ENCODE data around the gene CYP8B1.
"Not testable (repeated sequence)": the region's sequence is repeated elsewhere in the genome, so short reads cannot be mapped to it uniquely, and the experiment has no call there.

CYP8B1 gene

GRCh38 chr3:42884324-42884723, 8.6 kb upstream of the CYP8B1 start:
- DNase-seq = no peak

- not testable (repeated sequence) for DNase-seq
Measured at GRCh38 chr3:42883251-42883930, 7.7 kb upstream of the CYP8B1 start.

GRCh38 chr3:42880601-42881451, 5.1 kb upstream of the CYP8B1 start:
- DNase-seq = peak; percentile 70

GRCh38 chr3:42880183-42880582, 4.5 kb upstream of the CYP8B1 start:
- DNase-seq = no peak

GRCh38 chr3:42877881-42878280, 2.2 kb upstream of the CYP8B1 start:
- DNase-seq = no peak

- DNase-seq = no peak
Measured at GRCh38 chr3:42876940-42877720, 1.5 kb upstream of the CYP8B1 start.

GRCh38 chr3:42876401-42876800, 722 bp upstream of the CYP8B1 start:
- no peak for DNase-seq

GRCh38 chr3:42874749-42875148, 930 bp downstream of the CYP8B1 start:
- DNase-seq = no peak

- DNase-seq = no peak
Measured at GRCh38 chr3:42873221-42873982, 2.3 kb downstream of the CYP8B1 start.

GRCh38 chr3:42872718-42873117, 3.0 kb downstream of the CYP8B1 start:
- DNase-seq = no peak

- no peak for DNase-seq
Measured at GRCh38 chr3:42871592-42872196, 4.0 kb downstream of the CYP8B1 start.

GRCh38 chr3:42868841-42869240, 6.8 kb downstream of the CYP8B1 start:
- DNase-seq = no peak

- no peak for DNase-seq
Measured at GRCh38 chr3:42867138-42867537, 8.5 kb downstream of the CYP8B1 start.

GRCh38 chr3:42865256-42865655, 10.4 kb downstream of the CYP8B1 start:
- no peak for DNase-seq

- no peak for DNase-seq
Measured at GRCh38 chr3:42864321-42864950, 11.2 kb downstream of the CYP8B1 start.

GRCh38 chr3:42856544-42856943, 19.1 kb downstream of the CYP8B1 start:
- DNase-seq = no peak

- no peak for DNase-seq
Measured at GRCh38 chr3:42855547-42856380, 19.9 kb downstream of the CYP8B1 start.

- DNase-seq = no peak
Measured at GRCh38 chr3:42855219-42855546, 20.5 kb downstream of the CYP8B1 start.

GRCh38 chr3:42853739-42854302, 21.9 kb downstream of the CYP8B1 start:
- DNase-seq = no peak

GRCh38 chr3:42853056-42853455, 22.6 kb downstream of the CYP8B1 start:
- DNase-seq = no peak

GRCh38 chr3:42852441-42852840, 23.2 kb downstream of the CYP8B1 start:
- DNase-seq = no peak
